ENCODE data around the gene PPP1R7.

The PPP1R7 gene

GRCh38 chr2:241229563-241230401, 79.5 kb downstream of the PPP1R7 start:
- DNase-seq (ENCODE audit: low read depth in 2 of 2), result no peak

GRCh38 chr2:241230435-241230834, 80.2 kb downstream of the PPP1R7 start:
- no peak for DNase-seq (ENCODE audit: low read depth in 2 of 2)

- no peak for DNase-seq (ENCODE audit: low read depth in 2 of 2)
These were observed 82.7 kb downstream of the PPP1R7 start for GRCh38 chr2:241232736-241233575.
